Neutrophil (primary cell): ENCODE results near the gene STARD13.

Experiments
- H3K27ac ChIP-seq: fragments of 200-600 bp; sonication (generic); 2 replicates; pipeline ENCODE4 v1.5.1; 2016; ENCODE audit warnings: mild to moderate bottlenecking, moderate library complexity
- H3K27me3 ChIP-seq: fragments of 200-600 bp; sonication (generic); 2 replicates; pipeline ENCODE4 v1.6.0; 2016; ENCODE audit warnings: mild to moderate bottlenecking
- H3K36me3 ChIP-seq: fragments of 200-600 bp; sonication (generic); 2 replicates; pipeline ENCODE4 v1.5.1; 2017
- H3K4me1 ChIP-seq, 2 experiments: fragments of 200-600 bp in 1 of 2; sonication (generic) in 1 of 2; 1 replicate in 1 of 2; 2 replicates in 1 of 2; pipeline versions ENCODE4 v1.5.1 to v1.6.1; 2013 to 2016; ENCODE audit warnings: low read depth in 1 of 2, low read length in 1 of 2, mild to moderate bottlenecking in 1 of 2, moderate library complexity in 1 of 2; ENCODE audit not compliant: control insufficient read depth in 1 of 2, insufficient read depth in 1 of 2
- H3K4me3 ChIP-seq, 2 experiments: fragments of 200-600 bp in 1 of 2; sonication (generic) in 1 of 2; 1 replicate in 1 of 2; 2 replicates in 1 of 2; pipeline ENCODE4 v1.5.1; 2013 to 2016; ENCODE audit warnings: low read depth in 1 of 2, low read length in 1 of 2, mild to moderate bottlenecking in 1 of 2, moderate library complexity in 1 of 2
- H3K9me3 ChIP-seq: fragments of 200-600 bp; sonication (generic); 2 replicates; pipeline ENCODE4 v1.5.1; 2016
- CTCF ChIP-seq: fragments of 200-600 bp; sonication (generic); IDR thresholded peaks from 2 replicates; pipeline ENCODE4 v1.5.1; 2016; ENCODE audit warnings: antibody characterized with exemption

Gene STARD13

GRCh38 chr13:33202644-33203169 lies 82.8 kb downstream of the STARD13 start:
- peaks cover 28% of the 10 kb centered on the region for H3K27me3 ChIP-seq
- H3K4me1 ChIP-seq: no peaks in the 10 kb centered on the region
- no peak for TF ChIP-seq CTCF
- no peaks in the 10 kb centered on the region for H3K36me3 ChIP-seq
- no peak overlapping the region for H3K4me3 ChIP-seq
- H3K9me3 ChIP-seq: no peaks in the 10 kb centered on the region
- no peak overlapping the region for H3K27ac ChIP-seq

GRCh38 chr13:33201659-33202058 lies 83.9 kb downstream of the STARD13 start:
- TF ChIP-seq CTCF: no peak
- H3K4me1 ChIP-seq: no peaks in the 10 kb centered on the region
- H3K4me3 ChIP-seq: no peak overlapping the region
- no peaks in the 10 kb centered on the region for H3K36me3 ChIP-seq
- H3K27me3 ChIP-seq: peaks cover 26% of the 10 kb centered on the region
- H3K9me3 ChIP-seq: no peaks in the 10 kb centered on the region
- no peak overlapping the region for H3K27ac ChIP-seq

GRCh38 chr13:33199289-33199850 lies 86.2 kb downstream of the STARD13 start:
- H3K4me3 ChIP-seq: no peak overlapping the region
- H3K27me3 ChIP-seq: peaks cover 7% of the 10 kb centered on the region
- no peaks in the 10 kb centered on the region for H3K4me1 ChIP-seq
- TF ChIP-seq CTCF: no peak
- H3K9me3 ChIP-seq: no peaks in the 10 kb centered on the region
- H3K27ac ChIP-seq: no peak overlapping the region
- no peaks in the 10 kb centered on the region for H3K36me3 ChIP-seq

- H3K4me1 ChIP-seq: no peaks in the 10 kb centered on the region
- H3K27ac ChIP-seq: no peak overlapping the region
- no peak for TF ChIP-seq CTCF
- H3K27me3 ChIP-seq: no peaks in the 10 kb centered on the region
- H3K4me3 ChIP-seq: no peak overlapping the region
- no peaks in the 10 kb centered on the region for H3K36me3 ChIP-seq
- H3K9me3 ChIP-seq: no peaks in the 10 kb centered on the region
Observed at GRCh38 chr13:33197541-33197971, 88.0 kb downstream of the STARD13 start.

- H3K9me3 ChIP-seq: no peaks in the 10 kb centered on the region
- H3K4me3 ChIP-seq: no peak overlapping the region
- no peaks in the 10 kb centered on the region for H3K27me3 ChIP-seq
- no peaks in the 10 kb centered on the region for H3K4me1 ChIP-seq
- H3K27ac ChIP-seq: no peak overlapping the region
- TF ChIP-seq CTCF: no peak
- no peaks in the 10 kb centered on the region for H3K36me3 ChIP-seq
Observed at GRCh38 chr13:33196767-33197166, 88.8 kb downstream of the STARD13 start.
